22Rv1 (cell line): Measurements from ENCODE around the gene CNTN4.

Source experiments
- H3K27ac ChIP-seq: fragments of 450-650 bp; 2 replicates; pipeline ENCODE4 v1.5.1; 2017
- CTCF ChIP-seq: fragments of 450-650 bp; IDR thresholded peaks from 2 replicates; pipeline ENCODE4 v1.5.1; 2017; ENCODE audit warnings: mild to moderate bottlenecking
- ZFX ChIP-seq: fragments of 450-650 bp; IDR thresholded peaks from 2 replicates; pipeline ENCODE4 v1.6.1; 2017; ENCODE audit warnings: antibody characterized with exemption, borderline replicate concordance

Gene CNTN4

GRCh38 chr3:2711081-2711480 lies 612.4 kb downstream of the CNTN4 start:
- H3K27ac ChIP-seq = no peak overlapping the region
- TF ChIP-seq ZFX (no peak), CTCF (no peak)

DNA sequence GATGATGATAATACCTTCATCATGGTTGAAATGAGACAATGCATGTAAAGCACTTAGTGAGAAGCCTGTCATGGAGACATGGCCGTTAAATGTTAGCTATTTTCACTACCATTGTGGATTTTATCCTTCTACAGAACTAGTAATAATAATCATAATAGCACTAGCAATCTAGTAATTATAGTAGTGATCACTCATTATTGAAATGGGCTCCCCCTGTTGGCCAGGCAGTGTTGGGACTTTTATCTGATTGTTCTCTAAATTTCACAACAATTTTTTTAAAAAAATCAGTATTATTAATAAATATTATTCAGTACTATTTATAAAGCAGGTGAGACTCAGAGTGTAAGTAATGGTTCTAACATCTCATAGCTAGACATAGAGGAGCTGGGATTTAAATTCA lies 615.3 kb downstream of the CNTN4 start:
- H3K27ac ChIP-seq = no peak overlapping the region
- TF ChIP-seq CTCF (peak; percentile 75), ZFX (no peak)

GRCh38 chr3:2714834-2715233 lies 616.2 kb downstream of the CNTN4 start:
- no peak for TF ChIP-seq ZFX
- no peak for TF ChIP-seq CTCF

DNA sequence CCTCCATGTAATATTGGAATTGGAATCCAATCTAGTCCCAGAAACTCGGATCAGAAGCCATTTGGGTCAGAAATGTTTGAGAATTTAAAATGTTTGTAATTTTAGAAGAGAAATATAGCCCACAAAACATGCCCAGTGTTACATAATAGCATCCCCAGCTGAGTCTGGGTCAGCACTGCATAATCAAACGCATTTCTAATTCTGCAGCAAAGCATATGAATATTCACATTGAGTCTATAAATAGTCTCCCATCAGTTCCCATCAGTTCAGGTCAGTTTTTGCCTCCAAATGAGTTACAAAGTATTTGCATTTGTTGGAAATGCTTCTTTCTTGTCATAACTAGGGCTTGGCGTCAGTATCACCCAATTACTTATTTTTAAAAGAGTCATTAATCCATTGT lies 628.4 kb downstream of the CNTN4 start:
- H3K27ac ChIP-seq = no peak overlapping the region
- TF ChIP-seq ZFX (no peak), CTCF (no peak)

More at GRCh38 chr3:2714834-2715233, 616.2 kb downstream of the CNTN4 start:
- H3K27ac ChIP-seq = no peak overlapping the region

- no peak overlapping the region for H3K27ac ChIP-seq
- TF ChIP-seq CTCF = no peak
Observed at GRCh38 chr3:2727610-2728318, 629.1 kb downstream of the CNTN4 start.

- TF ChIP-seq ZFX = no peak
- no peak for TF ChIP-seq CTCF
- no peak overlapping the region for H3K27ac ChIP-seq
Observed at GRCh38 chr3:2731843-2732242, 633.2 kb downstream of the CNTN4 start.

DNA sequence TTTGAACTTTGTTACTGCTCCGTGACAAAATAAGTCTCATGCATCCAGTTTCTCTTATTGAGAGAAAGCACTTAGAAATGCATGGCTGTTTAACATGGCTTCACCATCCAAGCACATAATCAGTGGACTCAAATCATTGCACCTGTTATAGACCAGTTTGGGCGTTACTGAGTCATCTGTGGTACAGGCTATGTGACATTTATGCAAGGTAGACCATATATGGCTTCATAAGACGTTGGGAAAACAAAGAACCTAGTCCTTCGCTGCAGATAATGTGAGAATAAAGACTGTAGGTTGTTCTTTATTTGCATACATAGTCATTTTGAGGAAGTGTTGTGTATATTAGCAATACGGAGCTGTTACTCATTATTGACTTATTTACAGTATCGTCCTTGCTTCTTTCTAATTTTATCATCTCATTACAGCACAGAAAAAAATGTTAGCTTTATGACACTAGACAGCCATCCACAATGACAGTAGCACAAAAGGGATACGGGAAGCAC lies 636.8 kb downstream of the CNTN4 start:
- no peak overlapping the region for H3K27ac ChIP-seq
- TF ChIP-seq CTCF = no peak
- no peak for TF ChIP-seq ZFX
